Bone marrow (tissue), 2 donors: ENCODE results near the gene SMARCD1.
"Not testable (repeated sequence)": the region's sequence is repeated elsewhere in the genome, so short reads cannot be mapped to it uniquely, and the experiment has no call there.

Experiments used
- DNase-seq, 2 donors: peaks; one replicate each; lab custom pipeline; 2025; lab: John Stamatoyannopoulos, UW

The SMARCD1 gene

GRCh38 chr12:50077099-50077498, 8.0 kb upstream of the SMARCD1 start:
- no peak for DNase-seq

- no peak for DNase-seq
Observed at GRCh38 chr12:50078281-50078680, 6.9 kb upstream of the SMARCD1 start.

GRCh38 chr12:50079771-50080170, 5.4 kb upstream of the SMARCD1 start:
- DNase-seq = no peak

- DNase-seq = no peak
Observed at GRCh38 chr12:50081096-50081808, 3.9 kb upstream of the SMARCD1 start.

- no peak for DNase-seq
Observed at GRCh38 chr12:50082644-50083043, 2.5 kb upstream of the SMARCD1 start.

GRCh38 chr12:50083301-50083700, 1.8 kb upstream of the SMARCD1 start:
- no peak for DNase-seq

- not testable (repeated sequence) for DNase-seq
Observed at GRCh38 chr12:50084409-50084774, 750 bp upstream of the SMARCD1 start.

- DNase-seq = no peak
Observed at GRCh38 chr12:50085615-50086072, 502 bp downstream of the SMARCD1 start.

GRCh38 chr12:50086148-50086547, 1.0 kb downstream of the SMARCD1 start:
- DNase-seq = no peak

- no peak for DNase-seq
Observed at GRCh38 chr12:50087151-50087550, 2.0 kb downstream of the SMARCD1 start.

- DNase-seq = no peak
Observed at GRCh38 chr12:50087995-50088394, 2.9 kb downstream of the SMARCD1 start.

GRCh38 chr12:50088577-50089335, 3.6 kb downstream of the SMARCD1 start:
- peak in 1 of 2 donors; percentile 11 for DNase-seq

GRCh38 chr12:50089730-50090129, 4.6 kb downstream of the SMARCD1 start:
- DNase-seq = no peak

- DNase-seq = no peak
Observed at GRCh38 chr12:50090391-50090790, 5.2 kb downstream of the SMARCD1 start.

GRCh38 chr12:50097952-50098351, 12.8 kb downstream of the SMARCD1 start:
- no peak for DNase-seq

GRCh38 chr12:50099302-50100008, 14.3 kb downstream of the SMARCD1 start:
- DNase-seq = no peak

- no peak for DNase-seq
Observed at GRCh38 chr12:50100561-50100960, 15.4 kb downstream of the SMARCD1 start.

- DNase-seq = no peak
Observed at GRCh38 chr12:50101663-50102062, 16.5 kb downstream of the SMARCD1 start.

GRCh38 chr12:50102131-50102531, 17.0 kb downstream of the SMARCD1 start:
- DNase-seq = no peak

GRCh38 chr12:50102646-50103309, 17.6 kb downstream of the SMARCD1 start:
- DNase-seq = no peak

GRCh38 chr12:50103351-50103750, 18.2 kb downstream of the SMARCD1 start:
- no peak for DNase-seq

GRCh38 chr12:50103767-50104321, 18.7 kb downstream of the SMARCD1 start, which contains the start of gene GPD1:
Gene GPD1 (plus strand): TSS chr12:50104008. CDS start chr12:50104051, 43 bp downstream.
- DNase-seq = no peak
